IMR-90 (cell line): ENCODE data around the gene CADM1. TPM values are rescaled to one million over a fixed set of nuclear protein-coding genes. Genes with fewer than 3 reads are reported as not detected.

Experiments
- ATAC-seq: fragments of 200-7000 bp; cut with Tn5 transposase; 2 replicates; pipeline ENCODE4 v1.9.1; 2020; ENCODE audit warnings: low read depth, mild to moderate bottlenecking, moderate library complexity
- BruUV-seq: library from RNA; stranded (reverse); fragments of 400-500 nt; replicated peaks from 2 replicates; lab custom pipeline; 2021; lab: Mats Ljungman, UMichigan
- CTCF ChIA-PET: fragments of 300-600 bp; formaldehyde crosslinking; extraction: SDS; loops from one replicate; lab custom pipeline; 2021; ENCODE audit warnings: antibody characterized with exemption; lab: Yijun Ruan, JAX
- POLR2A ChIA-PET: fragments of 300-600 bp; sonication (Branson Sonifier 250); formaldehyde crosslinking; loops from one replicate; lab custom pipeline; 2022; ENCODE audit warnings: antibody characterized with exemption; ENCODE audit not compliant: unreplicated experiment; lab: Charles Lee
- DNase-seq: peaks from one replicate; pipeline ENCODE4 v3.0.0; 2013
- H2AFZ ChIP-seq: replicated peaks from 2 replicates; pipeline ENCODE3; 2013; ENCODE audit warnings: low read length, mild to moderate bottlenecking; ENCODE audit not compliant: poor library complexity
- H2AK5ac ChIP-seq: 2 replicates; pipeline ENCODE4 v1.6.1; 2013; ENCODE audit warnings: low read depth, low read length, inconsistent platforms
- H2AK9ac ChIP-seq: replicated peaks from 2 replicates; pipeline ENCODE3; 2013; ENCODE audit warnings: mild to moderate bottlenecking, low read depth, low read length, moderate library complexity; ENCODE audit not compliant: poor library complexity
- H2BK120ac ChIP-seq: 2 replicates; pipeline ENCODE4 v1.6.1; 2013; ENCODE audit warnings: low read depth, low read length, inconsistent platforms
- H2BK15ac ChIP-seq: 3 replicates; pipeline ENCODE4 v1.6.1; 2013; ENCODE audit warnings: low read depth, low read length, inconsistent platforms
- H2BK20ac ChIP-seq: 2 replicates; pipeline ENCODE4 v1.6.1; 2013; ENCODE audit warnings: low read depth, mild to moderate bottlenecking, inconsistent platforms, low read length, moderate library complexity
- H2BK5ac ChIP-seq: 2 replicates; pipeline ENCODE4 v1.6.1; 2013; ENCODE audit warnings: mild to moderate bottlenecking, low read depth, low read length, inconsistent platforms; ENCODE audit not compliant: poor library complexity, severe bottlenecking
- H3K14ac ChIP-seq: replicated peaks from 2 replicates; pipeline ENCODE4 v1.6.1; 2013; ENCODE audit warnings: low read depth, low read length, inconsistent platforms
- H3K18ac ChIP-seq: 2 replicates; pipeline ENCODE4 v1.6.1; 2013; ENCODE audit warnings: low read depth, low read length, control low read depth
- H3K23ac ChIP-seq: 2 replicates; pipeline ENCODE4 v1.6.1; 2013; ENCODE audit warnings: low read depth, low read length, inconsistent platforms
- H3K27ac ChIP-seq: 2 replicates; pipeline ENCODE4 v1.5.1; 2013; ENCODE audit warnings: mild to moderate bottlenecking, control low read depth, low read length; ENCODE audit not compliant: insufficient read depth
- H3K27me3 ChIP-seq: 2 replicates; pipeline ENCODE4 v1.6.1; 2013; ENCODE audit warnings: low read length; ENCODE audit not compliant: control insufficient read depth, insufficient read depth
- H3K36me3 ChIP-seq: 2 replicates; pipeline ENCODE4 v1.6.1; 2013; ENCODE audit warnings: low read length, mixed read lengths; ENCODE audit not compliant: control insufficient read depth, insufficient read depth
- H3K4ac ChIP-seq: 2 replicates; pipeline ENCODE4 v1.6.1; 2013; ENCODE audit warnings: low read depth, low read length, inconsistent platforms
- H3K4me1 ChIP-seq: 2 replicates; pipeline ENCODE4 v1.6.1; 2013; ENCODE audit warnings: low read length, mixed read lengths; ENCODE audit not compliant: control insufficient read depth, insufficient read depth
- H3K4me2 ChIP-seq: 2 replicates; pipeline ENCODE4 v1.6.1; 2013; ENCODE audit warnings: low read depth, mild to moderate bottlenecking, control low read depth, low read length, moderate library complexity
- H3K4me3 ChIP-seq: 2 replicates; pipeline ENCODE4 v1.5.1; 2013; ENCODE audit warnings: low read depth, mild to moderate bottlenecking, control low read depth, low read length, moderate library complexity; ENCODE audit not compliant: insufficient read depth
- H3K56ac ChIP-seq: 2 replicates; pipeline ENCODE4 v1.6.1; 2013; ENCODE audit warnings: low read length, inconsistent platforms; ENCODE audit not compliant: insufficient read depth; ENCODE audit errors: extremely low read depth
- H3K79me1 ChIP-seq, 2 experiments: 2 replicates each; pipeline ENCODE4 v1.6.1; 2013; ENCODE audit warnings: low read length in 2 of 2, inconsistent platforms in 1 of 2, low read depth in 1 of 2
- H3K9ac ChIP-seq: 2 replicates; pipeline ENCODE4 v1.6.1; 2013; ENCODE audit warnings: low read depth, low read length, control low read depth
- H3K9me1 ChIP-seq: 2 replicates; pipeline ENCODE4 v1.6.1; 2013; ENCODE audit warnings: low read length, inconsistent platforms; ENCODE audit not compliant: insufficient read depth
- H3K9me3 ChIP-seq: 2 replicates; pipeline ENCODE4 v1.6.1; 2013; ENCODE audit warnings: low read length; ENCODE audit not compliant: control insufficient read depth, insufficient read depth
- H4K20me1 ChIP-seq: 2 replicates; pipeline ENCODE4 v1.6.1; 2013; ENCODE audit warnings: low read length, inconsistent platforms; ENCODE audit not compliant: insufficient read depth
- H4K5ac ChIP-seq: 2 replicates; pipeline ENCODE4 v1.6.1; 2013; ENCODE audit warnings: mild to moderate bottlenecking, low read depth, low read length, control low read depth
- H4K8ac ChIP-seq, 2 experiments: 2 replicates each; pipeline ENCODE4 v1.6.1; 2013; ENCODE audit warnings: low read depth in 2 of 2, low read length in 2 of 2, control low read depth in 1 of 2, inconsistent platforms in 1 of 2
- H4K91ac ChIP-seq: 2 replicates; pipeline ENCODE4 v1.6.1; 2013; ENCODE audit warnings: low read depth, low read length, inconsistent platforms; ENCODE audit not compliant: insufficient read depth
- BHLHE40 ChIP-seq: fragments of 150-350 bp; IDR thresholded peaks from 2 replicates; pipeline ENCODE4 v1.6.1; 2016; ENCODE audit warnings: mild to moderate bottlenecking, low read depth, low read length
- CEBPB ChIP-seq: IDR thresholded peaks from 2 replicates; pipeline ENCODE4 v1.6.1; 2012; ENCODE audit warnings: low read depth, low read length, improper control_type of control experiment
- CHD1 ChIP-seq: IDR thresholded peaks from 2 replicates; pipeline ENCODE4 v1.6.1; 2012; ENCODE audit warnings: low read depth, low read length, improper control_type of control experiment
- CTCF ChIP-seq: conservative IDR thresholded peaks from 2 replicates; pipeline ENCODE4 v1.5.1; 2012; ENCODE audit warnings: mild to moderate bottlenecking, low read depth, low read length, improper control_type of control experiment
- FOS ChIP-seq: fragments of 150-350 bp; IDR thresholded peaks from 2 replicates; pipeline ENCODE4 v1.6.1; 2016; ENCODE audit warnings: low read depth, low read length
- MAFK ChIP-seq: IDR thresholded peaks from 2 replicates; pipeline ENCODE4 v1.6.1; 2012; ENCODE audit warnings: low read depth, low read length, improper control_type of control experiment
- MAZ ChIP-seq: IDR thresholded peaks from 2 replicates; pipeline ENCODE4 v1.6.1; 2012; ENCODE audit warnings: low read depth, mild to moderate bottlenecking, low read length, improper control_type of control experiment, moderate library complexity, borderline replicate concordance
- MXI1 ChIP-seq: IDR thresholded peaks from 2 replicates; pipeline ENCODE4 v1.6.1; 2012; ENCODE audit warnings: low read depth, mild to moderate bottlenecking, low read length, moderate library complexity, borderline replicate concordance
- NFE2L2 ChIP-seq: fragments of 150-350 bp; IDR thresholded peaks from 2 replicates; pipeline ENCODE4 v1.6.1; 2016; ENCODE audit warnings: low read depth, mild to moderate bottlenecking, low read length
- POLR2A ChIP-seq: IDR thresholded peaks from 2 replicates; pipeline ENCODE4 v1.6.1; 2012; ENCODE audit warnings: mild to moderate bottlenecking, low read depth, low read length
- RAD21 ChIP-seq: IDR thresholded peaks from 2 replicates; pipeline ENCODE4 v1.6.1; 2012; ENCODE audit warnings: low read length, improper control_type of control experiment
- RCOR1 ChIP-seq: IDR thresholded peaks from 2 replicates; pipeline ENCODE4 v1.6.1; 2012; ENCODE audit warnings: mild to moderate bottlenecking, low read length, improper control_type of control experiment; ENCODE audit not compliant: insufficient replicate concordance
- RFX5 ChIP-seq: IDR thresholded peaks from 2 replicates; pipeline ENCODE4 v1.8.0; 2012; ENCODE audit warnings: low read depth, mild to moderate bottlenecking, low read length, moderate library complexity
- SMC3 ChIP-seq: fragments of 150-350 bp; IDR thresholded peaks from 2 replicates; pipeline ENCODE4 v1.6.1; 2016; ENCODE audit warnings: low read depth, mild to moderate bottlenecking, antibody characterized with exemption, low read length, moderate library complexity
- WGBS, 2 experiments: methylation state at CpG; one replicate each; pipeline versions ENCODE4 v1.1.5 to v1.1.7; 2013; ENCODE audit warnings: missing lambda C conversion rate in 2 of 2; ENCODE audit not compliant: insufficient read length in 1 of 2; ENCODE audit errors: extremely low coverage in 2 of 2; 5-methylcytosine and 5-hydroxymethylcytosine counted together
- dilution Hi-C: fragments of 300-500 bp; cut with HindIII; formaldehyde crosslinking; loops from one replicate; pipeline ENCODE4 v1.14.3; 2018; ENCODE audit warnings: low sequenced_read_pairs; ENCODE audit not compliant: unreplicated experiment
- in situ Hi-C: fragments of 300-500 bp; cut with MboI; formaldehyde crosslinking; loops from 3 replicates; pipeline ENCODE4 v1.14.3; 2019; ENCODE audit warnings: low sequenced_read_pairs, inconsistent platforms, mixed read lengths
- intact Hi-C: fragments of 100-400 bp; cut with micrococcal nuclease; formaldehyde crosslinking; loops from 2 replicates; pipeline ENCODE4 v1.10.0; 2022
- polyA plus RNA-seq, 3 experiments: library from polyadenylated mRNA; depleted of rRNA; stranded (reverse); fragments of >200 nt; gene quantifications; 2 replicates each; pipeline ENCODE4 v1.2.3, GENCODE V29; 2012; ENCODE audit warnings: low replicate concordance in 1 of 3
- total RNA-seq: library from RNA; depleted of rRNA; stranded (reverse); fragments of >200 nt; gene quantifications from 2 replicates; pipeline ENCODE4 v1.2.3, GENCODE V29; 2012
- TF ChIP-seq, protein P1 (sequence below): fragments of 150-350 bp; IDR thresholded peaks from 2 replicates; pipeline ENCODE4 v1.6.1; 2016; ENCODE audit warnings: low read depth, mild to moderate bottlenecking, low read length, moderate library complexity, borderline replicate concordance
- TF ChIP-seq, protein P2 (sequence below): fragments of 150-350 bp; IDR thresholded peaks from 2 replicates; pipeline ENCODE4 v1.6.1; 2017; ENCODE audit warnings: mild to moderate bottlenecking, antibody characterized with exemption, low read length, low read depth

Gene CADM1
- total and polyA plus RNA-seq, 2 of the 4 experiments (the other 2 are of a cell fraction) = 28.8 to 77.1 TPM

DNA sequence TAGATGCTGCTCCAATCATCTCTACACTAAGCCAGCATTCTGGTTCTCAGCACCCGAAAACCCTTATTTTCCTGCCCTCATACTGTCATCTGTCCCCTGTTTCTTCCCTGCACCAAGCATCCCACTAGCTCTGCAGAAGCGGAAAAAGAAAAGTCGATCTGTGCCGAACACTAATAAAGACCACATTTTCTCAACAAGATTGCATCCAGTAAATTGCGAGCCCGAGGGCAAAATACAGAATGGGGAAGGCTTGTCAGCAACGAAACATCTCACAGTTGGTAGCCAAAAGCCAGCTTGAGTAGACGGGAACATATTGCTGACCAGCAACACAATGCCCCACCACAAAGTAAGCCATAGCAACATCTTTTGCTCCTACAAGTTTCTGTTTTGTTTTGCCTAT lies 227.4 kb downstream of the CADM1 start:
- Histone ChIP-seq H2AFZ (no peak overlapping the region), H3K18ac (no peak overlapping the region), H2AK9ac (no peak overlapping the region), H3K4me1 (peaks cover 13% of the 10 kb centered on the region), H3K79me1 (peaks cover 4 to 7% of the 10 kb centered on the region in 2 experiments; a peak in 1 of 4 replicates), H3K4me2 (no peak overlapping the region), H3K4me3 (no peak overlapping the region), H3K9me1 (peaks cover 3% of the 10 kb centered on the region; the same call in 1 of the 2 replicates), H3K9ac (no peak overlapping the region), H4K20me1 (no peaks in the 10 kb centered on the region), H3K56ac (no peak overlapping the region), H3K23ac (no peak overlapping the region), H3K14ac (no peak overlapping the region), H2BK15ac (no peak overlapping the region), H4K8ac (no peak overlapping the region), H3K27ac (no peak overlapping the region), H2AK5ac (peak overlapping the region; percentile 33; the same call in 1 of the 2 replicates), H3K9me3 (no peaks in the 10 kb centered on the region), H3K27me3 (no peaks in the 10 kb centered on the region), H2BK20ac (no peak overlapping the region), H3K36me3 (no peaks in the 10 kb centered on the region), H2BK120ac (no peak overlapping the region), H4K5ac (no peak overlapping the region), H2BK5ac (no peak overlapping the region), H3K4ac (no peak overlapping the region), H4K91ac (no peak overlapping the region)
- BruUV-seq = no TSS peak
- no peak for DNase-seq
- WGBS, 2 experiments = no CpG with 5 or more reads among the region's 8 CpGs
- dilution Hi-C loops = no loop called here
- TF ChIP-seq RFX5 (no peak), MAFK (no peak), BHLHE40 (no peak), NFE2L2 (no peak), SMC3 (no peak), CEBPB (no peak), MXI1 (no peak), CHD1 (no peak), RCOR1 (no peak), FOS (no peak), MAZ (no peak), POLR2A (no peak), CTCF (no peak), RAD21 (no peak)
- TF ChIP-seq, protein P1, sequence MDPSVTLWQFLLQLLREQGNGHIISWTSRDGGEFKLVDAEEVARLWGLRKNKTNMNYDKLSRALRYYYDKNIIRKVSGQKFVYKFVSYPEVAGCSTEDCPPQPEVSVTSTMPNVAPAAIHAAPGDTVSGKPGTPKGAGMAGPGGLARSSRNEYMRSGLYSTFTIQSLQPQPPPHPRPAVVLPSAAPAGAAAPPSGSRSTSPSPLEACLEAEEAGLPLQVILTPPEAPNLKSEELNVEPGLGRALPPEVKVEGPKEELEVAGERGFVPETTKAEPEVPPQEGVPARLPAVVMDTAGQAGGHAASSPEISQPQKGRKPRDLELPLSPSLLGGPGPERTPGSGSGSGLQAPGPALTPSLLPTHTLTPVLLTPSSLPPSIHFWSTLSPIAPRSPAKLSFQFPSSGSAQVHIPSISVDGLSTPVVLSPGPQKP = no peak
- TF ChIP-seq, protein P2, sequence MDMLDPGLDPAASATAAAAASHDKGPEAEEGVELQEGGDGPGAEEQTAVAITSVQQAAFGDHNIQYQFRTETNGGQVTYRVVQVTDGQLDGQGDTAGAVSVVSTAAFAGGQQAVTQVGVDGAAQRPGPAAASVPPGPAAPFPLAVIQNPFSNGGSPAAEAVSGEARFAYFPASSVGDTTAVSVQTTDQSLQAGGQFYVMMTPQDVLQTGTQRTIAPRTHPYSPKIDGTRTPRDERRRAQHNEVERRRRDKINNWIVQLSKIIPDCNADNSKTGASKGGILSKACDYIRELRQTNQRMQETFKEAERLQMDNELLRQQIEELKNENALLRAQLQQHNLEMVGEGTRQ = no peak
- ATAC-seq = no peak
- intact Hi-C loops = loop anchor here (5.0 kb wide), 1 partner anchor 49 kb away; no protein-coding TSS in a partner anchor
- in situ Hi-C loops = no loop called here
- POLR2A ChIA-PET = no interaction called here
- CTCF ChIA-PET = no interaction called here
